DMS114 treated with DMSO at 0.1 percent for 48 hours (cell line): Measurements from ENCODE around the gene LAMTOR1.

Source experiments
- DNase-seq: peaks from one replicate; lab custom pipeline; 2025; ENCODE audit not compliant: unreplicated experiment; lab: John Stamatoyannopoulos, UW

Gene LAMTOR1

DNA sequence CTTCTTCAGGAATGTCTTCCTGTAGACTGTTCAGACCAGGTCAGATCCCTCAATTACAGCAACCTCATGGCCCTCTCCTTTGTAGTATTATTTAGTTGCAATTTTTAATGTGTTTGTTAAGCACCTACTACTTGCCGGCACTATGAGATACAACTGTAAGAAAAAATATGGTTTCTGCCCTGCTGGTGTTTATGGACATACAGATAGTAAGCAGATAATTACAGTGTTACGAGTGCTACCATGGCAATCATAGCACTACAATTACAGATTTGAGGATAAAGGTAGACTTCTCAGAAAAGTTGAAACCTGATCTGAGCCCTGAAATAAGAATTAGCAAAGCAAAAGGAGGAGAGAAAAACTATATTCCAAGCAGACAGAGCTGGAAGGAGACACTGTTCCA lies 19.7 kb downstream of the LAMTOR1 start:
- DNase-seq, result no peak

DNA sequence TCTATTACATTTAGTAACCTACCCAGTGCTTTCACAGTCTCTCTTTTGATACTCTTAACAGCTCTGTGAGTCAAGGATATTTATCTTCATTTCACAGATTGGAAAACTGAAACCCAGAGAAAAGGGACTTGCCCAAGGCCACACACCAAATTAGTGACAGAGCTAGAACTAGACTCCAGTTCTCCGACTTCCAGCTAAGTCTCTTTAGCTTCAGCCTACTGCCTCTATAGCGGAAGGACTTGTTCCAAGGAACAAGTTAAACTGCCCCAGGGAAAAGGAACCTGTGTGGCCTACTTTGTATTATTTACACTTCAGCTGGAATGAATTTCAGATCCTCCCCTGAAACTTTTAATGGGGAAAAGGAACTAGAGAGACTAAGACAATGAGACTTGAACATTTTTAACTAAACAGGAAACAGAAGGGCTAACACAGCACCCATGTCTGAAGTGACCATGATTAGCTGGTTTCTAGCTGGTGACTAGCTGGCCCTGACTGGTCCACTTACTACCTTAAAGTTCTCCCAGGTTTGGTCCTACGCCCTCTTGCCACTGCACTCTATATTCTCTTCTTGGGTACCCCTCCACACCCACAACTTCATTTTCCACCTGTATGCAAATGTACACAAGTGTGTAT lies 21.2 kb downstream of the LAMTOR1 start:
- DNase-seq, result no peak

DNA sequence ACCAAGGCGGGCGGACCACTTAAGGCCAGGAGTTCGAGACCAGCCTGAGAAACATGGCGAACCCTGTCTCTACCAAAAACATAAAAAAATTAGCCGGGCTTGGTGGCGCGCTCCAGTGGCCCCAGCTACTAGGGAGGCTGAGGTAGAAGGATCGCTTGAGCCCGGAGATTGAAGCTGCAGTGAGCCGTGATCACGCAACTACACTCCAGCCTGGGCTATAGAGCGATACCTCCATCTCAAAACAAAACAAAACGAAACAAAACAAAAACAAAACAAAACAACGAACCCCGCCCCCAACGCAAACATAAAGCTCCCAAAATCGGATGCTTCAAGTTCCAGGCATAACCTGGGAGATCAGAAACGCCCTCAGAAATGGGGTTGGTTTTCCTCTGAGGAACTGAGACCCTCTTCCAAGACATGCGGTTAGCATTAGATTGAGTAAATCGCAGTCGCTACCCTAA lies 21.9 kb downstream of the LAMTOR1 start:
- no peak for DNase-seq

DNA sequence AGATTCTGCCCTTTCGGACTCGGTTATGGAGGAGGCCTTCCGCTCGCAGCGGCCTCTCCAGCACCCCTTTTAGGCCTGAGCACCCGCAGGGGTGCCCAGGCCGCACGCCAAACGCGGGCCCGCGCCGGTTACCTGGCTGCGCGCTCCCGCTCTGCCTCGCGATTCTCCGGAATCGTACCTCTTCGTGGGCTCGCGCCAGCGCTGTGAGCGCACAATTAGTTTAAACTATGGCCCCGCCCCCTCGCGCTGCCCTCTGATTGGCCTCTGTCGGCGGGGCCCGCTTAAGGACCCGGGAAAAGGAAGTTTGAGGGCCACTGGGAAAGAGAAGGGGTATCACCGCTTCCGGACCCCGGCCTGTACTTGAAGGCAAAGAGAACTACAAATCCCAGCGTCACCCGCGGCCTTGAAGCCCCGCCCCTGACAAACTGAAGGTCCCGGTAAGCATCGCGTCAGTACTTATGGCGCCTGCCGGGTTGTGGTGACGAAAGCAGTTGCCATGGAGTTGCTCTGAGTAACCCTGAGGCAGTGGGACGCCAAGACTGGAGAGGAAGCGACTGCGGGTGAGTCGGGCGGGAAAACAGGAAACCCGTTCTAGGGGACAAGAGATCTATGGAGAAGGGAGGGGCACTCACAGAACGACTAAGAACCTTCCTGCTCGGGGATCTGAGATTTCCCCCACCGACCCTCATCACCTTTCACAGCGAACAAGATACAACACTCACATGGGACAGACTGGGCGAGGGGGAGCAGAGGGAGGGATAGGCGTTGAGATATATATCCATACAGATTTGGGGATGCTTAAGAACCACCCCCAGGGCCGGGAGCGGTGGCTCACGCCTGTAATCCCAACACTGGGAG lies 22.5 kb downstream of the LAMTOR1 start, which contains the start of the genes LRRC51 and NUMA1:
TSS of gene LRRC51 (plus strand) at position 525 of the 858 bp plus-strand sequence. CDS start 8,234 bp downstream, outside the sequence.
TSS of gene NUMA1 (minus strand) at position 217 of the 858 bp plus-strand sequence. CDS start 44,599 bp downstream, outside the sequence.
- peak; percentile 94 for DNase-seq

DNA sequence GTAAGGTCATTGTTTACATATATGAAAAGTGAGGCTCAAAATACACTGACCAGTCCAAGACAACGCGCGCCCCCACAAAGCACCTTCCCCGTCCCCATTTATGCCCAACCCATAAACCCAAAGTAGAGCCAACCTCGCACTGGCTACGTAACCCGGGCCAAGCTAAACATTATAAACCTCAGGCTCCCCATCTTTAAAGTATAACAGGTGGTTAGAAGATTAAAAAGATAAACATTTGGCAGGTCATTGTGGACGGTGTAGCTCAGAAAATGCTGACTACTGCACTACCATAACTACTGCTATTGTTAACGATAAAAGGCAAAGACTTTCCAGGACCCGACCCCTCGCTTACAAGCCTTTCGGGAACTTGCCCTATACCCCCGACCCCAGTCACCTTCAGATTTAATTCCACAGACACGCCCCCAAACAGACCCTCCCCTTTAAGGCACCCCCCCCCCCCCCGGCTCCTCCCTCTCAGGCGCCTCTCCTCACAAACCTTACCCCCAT lies 23.2 kb downstream of the LAMTOR1 start:
- DNase-seq, result no peak

DNA sequence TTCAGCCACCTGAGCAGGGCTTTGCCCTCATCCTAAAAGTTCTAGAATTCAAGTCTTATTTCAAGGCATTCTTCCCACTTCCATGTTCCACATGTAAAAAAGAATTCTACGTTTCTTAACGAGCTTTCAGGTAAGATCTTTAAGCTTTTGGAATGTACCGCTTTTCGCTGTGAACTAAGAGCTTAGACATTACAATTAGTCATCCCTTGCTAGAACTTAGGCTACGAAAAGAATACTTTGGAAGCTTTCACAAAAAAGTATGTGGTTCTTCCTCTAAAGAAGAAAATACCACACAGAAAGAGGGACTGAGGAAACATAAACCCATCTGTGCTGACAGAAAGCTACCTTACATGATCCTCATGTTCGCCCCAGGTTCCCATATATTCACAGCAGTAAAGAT lies 24.6 kb downstream of the LAMTOR1 start:
- DNase-seq, result no peak

DNA sequence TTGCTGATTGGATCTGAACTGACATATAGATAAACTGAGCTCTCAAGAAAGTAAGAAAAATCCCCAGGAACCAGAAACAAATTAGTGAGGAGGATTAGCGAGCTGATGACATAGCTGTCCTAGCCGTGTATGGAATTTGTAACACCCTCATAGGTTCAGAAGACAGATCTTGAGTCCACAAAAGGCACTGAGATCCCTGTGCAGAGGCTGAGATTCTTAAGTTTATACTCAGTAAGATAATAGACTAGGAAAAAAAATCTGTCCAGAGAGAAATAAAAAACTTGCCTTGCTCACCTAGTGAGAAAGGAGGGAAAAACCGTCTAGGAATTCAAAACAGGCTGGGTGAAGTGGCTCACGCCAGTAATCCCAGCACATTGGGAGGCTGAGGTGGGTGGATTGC lies 27.3 kb downstream of the LAMTOR1 start:
- DNase-seq, result no peak

DNA sequence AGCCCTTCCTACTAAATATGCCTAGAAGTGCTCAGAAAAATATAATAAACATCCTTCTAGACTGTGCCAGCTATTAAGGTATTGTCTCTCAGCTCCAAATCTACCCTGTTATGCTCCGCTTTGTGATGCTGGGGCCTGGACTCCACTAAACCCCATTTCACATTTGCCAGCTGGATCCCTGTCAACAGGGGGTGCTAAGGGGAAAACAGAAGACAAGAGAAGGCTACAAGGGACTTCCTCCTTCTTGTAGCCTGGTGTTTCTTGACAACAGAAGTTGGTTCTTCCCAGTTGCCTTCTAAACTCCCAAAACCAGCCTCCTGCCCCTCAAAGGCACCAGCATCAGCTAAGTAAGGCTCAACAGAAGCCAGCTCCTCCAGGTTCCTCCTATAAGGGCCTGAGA lies 28.0 kb downstream of the LAMTOR1 start:
- no peak for DNase-seq

DNA sequence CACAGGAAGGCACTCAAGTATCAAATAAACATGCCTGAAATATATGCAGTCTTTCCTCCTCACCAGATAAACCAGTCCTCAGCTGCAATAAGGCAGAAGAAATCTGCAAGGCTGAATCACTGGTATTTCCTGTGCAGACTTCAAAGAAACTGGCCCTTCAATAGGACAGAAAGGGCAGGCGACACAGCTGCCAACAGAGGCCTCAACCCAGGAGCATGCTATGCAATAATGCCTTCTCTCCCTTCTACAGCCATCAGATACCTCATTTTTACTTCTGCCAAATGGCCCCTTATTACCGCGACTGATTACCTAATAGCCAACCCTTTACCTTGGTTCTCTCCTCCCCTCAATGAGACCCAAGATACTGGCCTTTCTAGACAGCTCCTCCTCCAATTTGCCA lies 30.7 kb downstream of the LAMTOR1 start:
- no peak for DNase-seq

DNA sequence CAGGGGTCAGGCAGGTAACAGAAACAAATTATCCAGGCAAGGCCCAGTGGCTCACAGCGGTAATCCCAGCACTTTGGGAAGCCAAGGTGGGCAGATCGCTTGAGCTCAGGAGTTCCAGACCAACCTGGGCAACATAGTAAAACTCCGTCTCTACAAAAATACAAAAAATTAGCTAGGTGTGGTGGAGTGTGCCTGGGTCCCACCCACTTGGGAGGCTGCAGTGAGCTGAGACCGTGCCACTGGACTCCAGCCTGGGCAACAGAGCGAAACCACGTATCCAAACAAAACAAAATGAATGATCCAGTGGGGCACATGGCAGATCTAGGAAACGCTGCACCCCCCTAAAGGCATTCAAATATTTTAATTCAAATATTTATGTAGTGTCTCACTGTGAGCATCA lies 32.6 kb downstream of the LAMTOR1 start:
- no peak for DNase-seq

DNA sequence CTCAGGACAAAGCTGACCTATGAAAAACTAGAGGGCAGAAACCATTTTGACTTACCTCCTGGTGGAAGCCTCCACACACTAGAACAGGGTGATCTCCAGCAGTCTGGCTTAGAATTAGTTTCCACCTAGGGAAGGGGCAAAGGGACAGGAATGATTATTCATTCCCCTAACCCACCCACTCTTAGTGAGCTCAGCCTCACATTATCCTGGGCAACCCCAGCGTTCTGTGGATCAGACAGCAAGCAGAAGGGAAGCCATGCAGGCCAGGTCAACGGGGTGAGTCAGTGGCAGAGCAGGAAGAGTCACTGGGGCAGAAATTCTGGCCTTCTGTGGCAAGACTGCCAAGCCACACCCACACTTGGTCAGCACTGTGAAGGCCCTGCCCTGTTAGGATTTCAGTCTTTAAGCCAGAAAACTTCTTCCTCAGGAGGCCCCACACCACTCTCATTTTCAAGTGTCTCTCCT lies 33.3 kb downstream of the LAMTOR1 start:
- no peak for DNase-seq

DNA sequence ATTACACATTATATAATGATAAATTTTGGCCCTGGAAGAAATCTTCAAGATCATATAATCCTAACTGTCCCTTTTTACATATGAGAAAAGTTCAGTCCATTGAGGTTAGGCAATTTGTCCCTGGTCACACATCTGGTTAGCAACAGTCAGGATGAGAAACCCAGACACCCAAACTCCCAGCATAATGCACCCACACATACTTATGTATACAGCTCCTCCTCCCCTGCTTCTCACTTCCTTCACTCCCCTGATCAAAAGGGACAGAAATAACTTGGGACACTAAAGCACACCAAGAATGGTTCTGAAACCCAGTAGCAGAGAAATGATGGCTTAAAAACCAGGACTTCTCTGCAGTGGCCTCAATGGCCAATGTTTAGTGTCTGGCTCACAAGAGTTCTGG lies 33.9 kb downstream of the LAMTOR1 start:
- DNase-seq, result no peak

DNA sequence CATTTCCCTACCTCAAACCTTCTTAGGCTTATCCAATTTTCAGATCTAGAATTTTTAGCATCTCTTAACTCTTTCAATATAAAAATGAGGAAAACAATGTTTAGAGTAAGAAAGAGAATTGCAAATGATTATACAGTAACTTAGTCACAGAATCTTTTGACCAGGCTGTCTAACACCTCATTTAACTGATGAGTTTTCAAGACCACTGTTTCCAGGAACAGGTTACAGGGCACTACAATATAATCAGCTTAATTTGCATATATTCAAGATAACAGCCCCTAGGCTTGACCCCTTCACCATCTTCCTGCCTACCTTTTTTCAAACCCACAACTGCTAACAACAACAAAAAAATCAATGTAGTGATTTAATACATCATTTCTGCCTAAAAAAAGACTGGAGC lies 35.4 kb downstream of the LAMTOR1 start:
- no peak for DNase-seq

DNA sequence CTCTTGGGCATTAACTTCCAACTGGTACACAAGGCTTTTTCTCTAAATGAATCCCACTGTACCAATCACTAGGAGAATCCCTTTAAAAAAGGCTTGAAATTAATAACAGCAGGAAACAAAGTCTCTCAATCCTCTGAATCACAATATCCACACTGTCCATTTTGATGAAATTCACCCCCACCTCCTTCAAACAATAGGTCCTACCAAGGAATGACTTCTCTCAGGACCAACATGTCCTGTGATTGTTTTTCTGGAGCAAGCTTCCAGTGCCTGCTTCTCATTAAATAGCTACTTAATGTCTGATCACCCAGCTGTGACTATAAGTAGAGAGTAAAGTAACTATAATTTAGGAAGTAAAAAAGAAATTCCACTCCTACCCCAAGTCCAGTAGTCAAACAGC lies 35.8 kb downstream of the LAMTOR1 start:
- no peak for DNase-seq

DNA sequence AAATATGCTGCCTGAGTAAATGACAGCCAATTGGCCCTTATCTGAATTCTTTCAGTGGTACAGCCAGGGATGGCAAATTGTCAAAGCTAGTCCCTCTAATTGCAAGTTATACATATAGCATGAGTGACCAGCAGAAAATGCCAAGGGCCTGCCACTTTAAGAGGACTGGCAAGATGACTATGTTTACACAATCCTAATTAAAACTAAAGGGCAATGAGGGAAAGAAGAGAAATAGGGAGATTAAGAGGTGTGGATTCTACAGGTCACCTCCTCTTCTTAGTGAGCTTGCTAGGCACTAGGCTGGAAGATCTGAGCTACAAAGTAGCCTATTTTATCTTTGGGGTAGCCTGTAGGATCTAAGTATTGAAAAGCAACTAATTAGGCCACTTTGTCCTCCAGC lies 36.2 kb downstream of the LAMTOR1 start:
- DNase-seq, result no peak

DNA sequence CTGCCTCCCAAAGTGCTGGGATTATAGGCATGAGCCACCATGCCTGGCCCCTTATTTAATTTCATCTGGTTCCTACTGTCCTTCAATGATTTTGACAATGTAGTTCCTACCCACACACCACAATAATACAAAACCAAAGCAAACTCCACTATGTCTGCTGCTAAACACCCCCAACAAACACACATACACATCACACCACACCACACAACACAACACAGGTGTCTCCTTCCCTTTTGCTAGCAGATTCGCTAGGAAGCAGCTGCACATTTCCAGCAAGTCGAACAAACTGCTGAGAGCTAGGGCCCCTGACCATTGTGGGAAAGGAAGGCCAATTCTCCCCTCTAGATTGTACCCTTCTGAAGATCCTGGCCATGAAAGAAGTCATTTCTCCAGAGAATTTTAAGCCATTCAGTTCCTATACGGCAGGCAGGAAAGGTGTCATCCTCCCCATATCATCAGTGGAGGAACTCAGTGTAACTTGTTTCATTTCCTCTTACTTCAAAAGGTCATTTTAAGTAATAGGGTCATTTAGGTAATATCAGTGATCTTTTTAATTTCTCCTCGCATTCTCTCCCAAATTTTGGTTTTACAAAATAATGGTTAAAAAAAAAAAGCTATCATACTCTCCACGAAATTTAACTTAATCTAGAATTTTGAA lies 41.2 kb downstream of the LAMTOR1 start:
- no peak for DNase-seq

DNA sequence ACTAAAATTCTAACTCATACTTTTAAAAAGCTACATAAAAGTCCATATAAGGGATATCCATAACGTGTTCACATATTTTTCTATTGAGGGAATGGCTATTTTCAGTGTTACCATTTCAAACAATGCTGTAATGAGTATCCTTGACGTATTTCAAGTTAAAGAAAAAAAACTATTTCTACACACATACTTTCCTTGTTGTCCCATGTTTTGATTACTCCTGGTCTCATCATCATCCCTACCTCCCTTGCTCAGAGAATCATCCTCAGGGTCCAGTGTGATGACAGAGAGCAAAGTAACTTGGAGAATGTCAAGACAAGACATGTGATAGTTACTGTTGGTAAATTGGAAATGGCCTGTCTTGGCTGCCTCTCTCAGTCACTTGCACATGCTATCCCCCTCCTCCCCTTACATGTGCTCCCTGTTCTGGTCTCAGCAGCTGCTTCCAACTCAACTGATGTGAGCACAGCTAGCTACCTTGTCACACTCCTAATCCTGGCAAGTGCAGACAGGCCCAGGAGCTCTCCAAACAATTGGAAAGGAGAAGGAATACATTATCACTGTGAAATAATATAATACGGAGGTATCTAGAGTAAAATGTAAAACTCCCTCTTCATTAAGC lies 44.6 kb downstream of the LAMTOR1 start:
- DNase-seq, result no peak

DNA sequence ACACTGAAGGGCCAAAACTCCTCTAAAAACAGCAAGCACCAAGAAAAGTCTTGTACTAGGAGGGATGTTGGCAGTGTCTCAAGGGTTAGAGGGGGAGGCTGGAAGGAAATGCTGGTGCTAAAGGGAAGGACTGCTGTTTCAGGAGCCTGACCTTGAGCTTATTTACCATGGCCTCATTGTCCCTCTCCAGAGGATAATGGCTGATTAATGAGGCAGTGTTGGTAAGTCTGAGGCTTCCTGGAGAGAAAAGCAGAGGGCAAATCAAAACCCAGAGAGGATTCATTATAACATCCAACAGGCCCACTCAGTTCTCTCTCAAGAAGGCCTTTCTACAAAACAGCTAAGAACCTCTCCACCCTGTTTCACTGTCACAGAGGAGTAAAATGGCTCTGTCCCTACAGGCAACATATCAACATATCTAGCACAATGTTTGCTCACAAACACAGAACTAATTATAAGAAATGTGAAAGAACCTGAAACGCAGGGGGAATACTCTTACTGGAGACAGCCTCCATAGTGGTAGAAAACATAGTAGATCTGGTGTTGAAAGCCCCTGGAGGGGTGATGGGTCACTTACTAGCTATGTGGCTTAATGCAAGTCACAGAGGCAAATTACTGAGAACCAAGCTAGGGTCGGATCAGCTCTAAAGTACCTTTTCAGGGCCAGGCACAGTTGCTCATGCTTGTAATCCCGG lies 54.2 kb downstream of the LAMTOR1 start:
- DNase-seq, result no peak
